K562 (cell line): ENCODE measurements around the gene METTL3. TPM values are rescaled to one million over a fixed set of nuclear protein-coding genes. Genes with fewer than 3 reads are reported as not detected.

Experiments used
- CXXC5 ChIP-seq: fragments of 250-450 bp; sonication (Bioruptor Pico); IDR thresholded peaks from 2 replicates; pipeline ENCODE4 v1.8.0; 2022; ENCODE audit warnings: inconsistent platforms, mild to moderate bottlenecking, moderate library complexity
- EP400 ChIP-seq: fragments of 450-650 bp; IDR thresholded peaks from 2 replicates; pipeline ENCODE4 v1.6.1; 2017; ENCODE audit warnings: antibody characterized with exemption, mild to moderate bottlenecking, moderate library complexity
- HNRNPK ChIP-seq: fragments of 200-400 bp; formaldehyde crosslinking; IDR thresholded peaks from one replicate; pipeline ENCODE4 v1.6.1; 2018; ENCODE audit warnings: mild to moderate bottlenecking, low read depth, low read length; ENCODE audit not compliant: poor library complexity, severe bottlenecking
- XRCC3 ChIP-seq: fragments of 450-650 bp; IDR thresholded peaks from 2 replicates; pipeline ENCODE4 v1.6.1; 2017; ENCODE audit warnings: mild to moderate bottlenecking, moderate library complexity
- ZNF583 ChIP-seq: fragments of 250-450 bp; sonication (Bioruptor Pico); IDR thresholded peaks from 2 replicates; pipeline ENCODE4 v1.4.0; 2020
- ZNF584 ChIP-seq: fragments of 200-800 bp; sonication (Bioruptor generic); IDR thresholded peaks from 2 replicates; pipeline ENCODE4 v1.6.1; 2016; ENCODE audit warnings: low read depth, mild to moderate bottlenecking, missing genetic modification characterization, missing compliant biosample characterization
- ZNF696 ChIP-seq: fragments of 250-450 bp; sonication (Bioruptor Pico); conservative IDR thresholded peaks from 2 replicates; pipeline ENCODE4 v1.4.0; 2020; ENCODE audit warnings: mild to moderate bottlenecking, moderate library complexity
- ZNF766 ChIP-seq: fragments of 200-800 bp; sonication (Bioruptor generic); conservative IDR thresholded peaks from 2 replicates; pipeline ENCODE4 v1.6.1; 2016; ENCODE audit warnings: missing genetic modification characterization, missing compliant biosample characterization
- polyA plus RNA-seq, 8 experiments: library from polyadenylated mRNA; depleted of rRNA in 4 of 8; stranded (reverse) in 5 of 8; unstranded in 3 of 8; fragments of >200 nt; fragmentation: Nextera tagmentation in 2 of 8; fragmentation: Illumina TruSeq in 1 of 8; extraction: Ambion mirVana in 2 of 8; extraction: Trizol in 1 of 8; gene quantifications; 2 replicates each; pipeline versions ENCODE4 v1.2.1 to v1.2.3, GENCODE V29; 2011 to 2014; ENCODE audit warnings: inconsistent platforms in 1 of 8, missing spikeins in 1 of 8
- total RNA-seq, 7 experiments: library from RNA; depleted of rRNA in 6 of 7; stranded (reverse); fragments of >200 nt in 6 of 7; fragmentation: Illumina TruSeq in 2 of 7; extraction: Trizol in 2 of 7; gene quantifications; 2 replicates each; pipeline versions ENCODE4 v1.2.1 to v1.2.3, GENCODE V29; 2011 to 2021; ENCODE audit warnings: low replicate concordance in 1 of 7
- TF ChIP-seq, protein P1 (sequence below): fragments of 250-450 bp; sonication (Bioruptor Pico); IDR thresholded peaks from 2 replicates; pipeline ENCODE4 v1.4.0; 2020; ENCODE audit warnings: mild to moderate bottlenecking, moderate library complexity
- TF ChIP-seq, protein P2 (sequence below): fragments of 200-600 bp; sonication (generic); IDR thresholded peaks from one replicate; pipeline ENCODE4 v1.6.1; 2012; ENCODE audit warnings: mild to moderate bottlenecking, low read depth, low read length, inconsistent platforms
- TF ChIP-seq, protein P3 (sequence below): sonication (generic); formaldehyde crosslinking; IDR thresholded peaks from 2 replicates; pipeline ENCODE4 v1.9.0; 2022; ENCODE audit warnings: mild to moderate bottlenecking, missing genetic modification reagents

METTL3 gene
- total and polyA plus RNA-seq, 9 of the 15 experiments (the other 6 are each of a cell fraction or from before 2014, with no cell fraction given): 42.1 to 151 (median 65.7) TPM

DNA sequence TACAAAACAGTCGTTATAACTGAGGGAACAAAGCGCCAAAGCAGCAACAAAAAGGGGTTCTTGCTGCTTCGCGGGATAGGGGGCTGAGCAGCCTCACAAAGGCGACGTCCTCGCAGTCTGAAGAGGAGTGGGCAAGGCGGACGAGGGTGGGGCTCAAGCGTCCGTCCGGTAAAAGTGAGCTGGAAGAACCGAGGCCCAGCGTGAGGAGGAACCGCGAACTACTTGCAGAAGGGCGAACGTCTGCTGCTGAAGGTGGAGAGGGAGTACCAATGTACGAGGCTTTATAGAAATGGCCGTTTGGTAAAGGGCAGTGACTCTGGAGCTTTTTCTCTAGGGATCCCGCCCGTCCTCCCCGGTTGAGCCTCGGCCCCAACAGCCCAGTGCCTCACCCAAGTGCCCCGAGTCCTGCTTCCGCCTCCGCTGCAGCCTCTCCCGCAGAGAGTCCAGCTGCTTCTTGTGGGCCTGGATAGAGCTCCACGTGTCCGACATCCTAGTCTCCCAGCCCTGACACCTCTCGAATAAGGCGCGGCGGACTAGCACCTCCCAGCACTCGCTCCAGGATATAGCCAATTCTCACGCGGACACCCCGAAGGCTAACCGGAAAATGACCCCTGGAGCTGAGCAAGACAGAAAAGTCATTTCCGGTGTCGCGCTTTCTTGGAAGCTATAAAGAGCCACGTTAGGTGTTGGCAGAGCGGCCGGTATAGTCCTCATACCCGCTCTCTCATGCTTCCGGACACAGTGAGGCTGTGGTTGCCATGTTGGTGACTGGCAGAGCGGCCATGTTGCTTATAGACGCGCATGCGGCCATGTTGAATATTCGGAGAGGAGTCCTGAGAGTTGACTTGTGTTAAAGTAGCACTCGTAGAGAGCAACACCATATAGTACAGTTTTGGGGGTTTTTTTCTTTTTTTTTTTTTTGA, at the start of gene METTL3 (continued):
- TF ChIP-seq, protein P1, sequence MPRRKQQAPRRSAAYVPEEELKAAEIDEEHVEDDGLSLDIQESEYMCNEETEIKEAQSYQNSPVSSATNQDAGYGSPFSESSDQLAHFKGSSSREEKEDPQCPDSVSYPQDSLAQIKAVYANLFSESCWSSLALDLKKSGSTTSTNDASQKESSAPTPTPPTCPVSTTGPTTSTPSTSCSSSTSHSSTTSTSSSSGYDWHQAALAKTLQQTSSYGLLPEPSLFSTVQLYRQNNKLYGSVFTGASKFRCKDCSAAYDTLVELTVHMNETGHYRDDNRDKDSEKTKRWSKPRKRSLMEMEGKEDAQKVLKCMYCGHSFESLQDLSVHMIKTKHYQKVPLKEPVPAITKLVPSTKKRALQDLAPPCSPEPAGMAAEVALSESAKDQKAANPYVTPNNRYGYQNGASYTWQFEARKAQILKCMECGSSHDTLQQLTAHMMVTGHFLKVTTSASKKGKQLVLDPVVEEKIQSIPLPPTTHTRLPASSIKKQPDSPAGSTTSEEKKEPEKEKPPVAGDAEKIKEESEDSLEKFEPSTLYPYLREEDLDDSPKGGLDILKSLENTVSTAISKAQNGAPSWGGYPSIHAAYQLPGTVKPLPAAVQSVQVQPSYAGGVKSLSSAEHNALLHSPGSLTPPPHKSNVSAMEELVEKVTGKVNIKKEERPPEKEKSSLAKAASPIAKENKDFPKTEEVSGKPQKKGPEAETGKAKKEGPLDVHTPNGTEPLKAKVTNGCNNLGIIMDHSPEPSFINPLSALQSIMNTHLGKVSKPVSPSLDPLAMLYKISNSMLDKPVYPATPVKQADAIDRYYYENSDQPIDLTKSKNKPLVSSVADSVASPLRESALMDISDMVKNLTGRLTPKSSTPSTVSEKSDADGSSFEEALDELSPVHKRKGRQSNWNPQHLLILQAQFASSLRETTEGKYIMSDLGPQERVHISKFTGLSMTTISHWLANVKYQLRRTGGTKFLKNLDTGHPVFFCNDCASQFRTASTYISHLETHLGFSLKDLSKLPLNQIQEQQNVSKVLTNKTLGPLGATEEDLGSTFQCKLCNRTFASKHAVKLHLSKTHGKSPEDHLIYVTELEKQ: no peak
- TF ChIP-seq ZNF766 (CRISPR knock-in tag) (peak; percentile 99), CXXC5 (CRISPR knock-in tag) (peak; percentile 75), HNRNPK (no peak), XRCC3 (no peak), EP400 (peak; percentile 95), ZNF696 (no peak), ZNF583 (CRISPR knock-in tag) (0 out of 2 replicates have a peak, but pooled peaks have one; percentile 21), ZNF584 (CRISPR knock-in tag) (peak; percentile 93)
- TF ChIP-seq, protein P2, sequence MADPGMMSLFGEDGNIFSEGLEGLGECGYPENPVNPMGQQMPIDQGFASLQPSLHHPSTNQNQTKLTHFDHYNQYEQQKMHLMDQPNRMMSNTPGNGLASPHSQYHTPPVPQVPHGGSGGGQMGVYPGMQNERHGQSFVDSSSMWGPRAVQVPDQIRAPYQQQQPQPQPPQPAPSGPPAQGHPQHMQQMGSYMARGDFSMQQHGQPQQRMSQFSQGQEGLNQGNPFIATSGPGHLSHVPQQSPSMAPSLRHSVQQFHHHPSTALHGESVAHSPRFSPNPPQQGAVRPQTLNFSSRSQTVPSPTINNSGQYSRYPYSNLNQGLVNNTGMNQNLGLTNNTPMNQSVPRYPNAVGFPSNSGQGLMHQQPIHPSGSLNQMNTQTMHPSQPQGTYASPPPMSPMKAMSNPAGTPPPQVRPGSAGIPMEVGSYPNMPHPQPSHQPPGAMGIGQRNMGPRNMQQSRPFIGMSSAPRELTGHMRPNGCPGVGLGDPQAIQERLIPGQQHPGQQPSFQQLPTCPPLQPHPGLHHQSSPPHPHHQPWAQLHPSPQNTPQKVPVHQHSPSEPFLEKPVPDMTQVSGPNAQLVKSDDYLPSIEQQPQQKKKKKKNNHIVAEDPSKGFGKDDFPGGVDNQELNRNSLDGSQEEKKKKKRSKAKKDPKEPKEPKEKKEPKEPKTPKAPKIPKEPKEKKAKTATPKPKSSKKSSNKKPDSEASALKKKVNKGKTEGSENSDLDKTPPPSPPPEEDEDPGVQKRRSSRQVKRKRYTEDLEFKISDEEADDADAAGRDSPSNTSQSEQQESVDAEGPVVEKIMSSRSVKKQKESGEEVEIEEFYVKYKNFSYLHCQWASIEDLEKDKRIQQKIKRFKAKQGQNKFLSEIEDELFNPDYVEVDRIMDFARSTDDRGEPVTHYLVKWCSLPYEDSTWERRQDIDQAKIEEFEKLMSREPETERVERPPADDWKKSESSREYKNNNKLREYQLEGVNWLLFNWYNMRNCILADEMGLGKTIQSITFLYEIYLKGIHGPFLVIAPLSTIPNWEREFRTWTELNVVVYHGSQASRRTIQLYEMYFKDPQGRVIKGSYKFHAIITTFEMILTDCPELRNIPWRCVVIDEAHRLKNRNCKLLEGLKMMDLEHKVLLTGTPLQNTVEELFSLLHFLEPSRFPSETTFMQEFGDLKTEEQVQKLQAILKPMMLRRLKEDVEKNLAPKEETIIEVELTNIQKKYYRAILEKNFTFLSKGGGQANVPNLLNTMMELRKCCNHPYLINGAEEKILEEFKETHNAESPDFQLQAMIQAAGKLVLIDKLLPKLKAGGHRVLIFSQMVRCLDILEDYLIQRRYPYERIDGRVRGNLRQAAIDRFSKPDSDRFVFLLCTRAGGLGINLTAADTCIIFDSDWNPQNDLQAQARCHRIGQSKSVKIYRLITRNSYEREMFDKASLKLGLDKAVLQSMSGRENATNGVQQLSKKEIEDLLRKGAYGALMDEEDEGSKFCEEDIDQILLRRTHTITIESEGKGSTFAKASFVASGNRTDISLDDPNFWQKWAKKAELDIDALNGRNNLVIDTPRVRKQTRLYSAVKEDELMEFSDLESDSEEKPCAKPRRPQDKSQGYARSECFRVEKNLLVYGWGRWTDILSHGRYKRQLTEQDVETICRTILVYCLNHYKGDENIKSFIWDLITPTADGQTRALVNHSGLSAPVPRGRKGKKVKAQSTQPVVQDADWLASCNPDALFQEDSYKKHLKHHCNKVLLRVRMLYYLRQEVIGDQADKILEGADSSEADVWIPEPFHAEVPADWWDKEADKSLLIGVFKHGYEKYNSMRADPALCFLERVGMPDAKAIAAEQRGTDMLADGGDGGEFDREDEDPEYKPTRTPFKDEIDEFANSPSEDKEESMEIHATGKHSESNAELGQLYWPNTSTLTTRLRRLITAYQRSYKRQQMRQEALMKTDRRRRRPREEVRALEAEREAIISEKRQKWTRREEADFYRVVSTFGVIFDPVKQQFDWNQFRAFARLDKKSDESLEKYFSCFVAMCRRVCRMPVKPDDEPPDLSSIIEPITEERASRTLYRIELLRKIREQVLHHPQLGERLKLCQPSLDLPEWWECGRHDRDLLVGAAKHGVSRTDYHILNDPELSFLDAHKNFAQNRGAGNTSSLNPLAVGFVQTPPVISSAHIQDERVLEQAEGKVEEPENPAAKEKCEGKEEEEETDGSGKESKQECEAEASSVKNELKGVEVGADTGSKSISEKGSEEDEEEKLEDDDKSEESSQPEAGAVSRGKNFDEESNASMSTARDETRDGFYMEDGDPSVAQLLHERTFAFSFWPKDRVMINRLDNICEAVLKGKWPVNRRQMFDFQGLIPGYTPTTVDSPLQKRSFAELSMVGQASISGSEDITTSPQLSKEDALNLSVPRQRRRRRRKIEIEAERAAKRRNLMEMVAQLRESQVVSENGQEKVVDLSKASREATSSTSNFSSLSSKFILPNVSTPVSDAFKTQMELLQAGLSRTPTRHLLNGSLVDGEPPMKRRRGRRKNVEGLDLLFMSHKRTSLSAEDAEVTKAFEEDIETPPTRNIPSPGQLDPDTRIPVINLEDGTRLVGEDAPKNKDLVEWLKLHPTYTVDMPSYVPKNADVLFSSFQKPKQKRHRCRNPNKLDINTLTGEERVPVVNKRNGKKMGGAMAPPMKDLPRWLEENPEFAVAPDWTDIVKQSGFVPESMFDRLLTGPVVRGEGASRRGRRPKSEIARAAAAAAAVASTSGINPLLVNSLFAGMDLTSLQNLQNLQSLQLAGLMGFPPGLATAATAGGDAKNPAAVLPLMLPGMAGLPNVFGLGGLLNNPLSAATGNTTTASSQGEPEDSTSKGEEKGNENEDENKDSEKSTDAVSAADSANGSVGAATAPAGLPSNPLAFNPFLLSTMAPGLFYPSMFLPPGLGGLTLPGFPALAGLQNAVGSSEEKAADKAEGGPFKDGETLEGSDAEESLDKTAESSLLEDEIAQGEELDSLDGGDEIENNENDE: no peak
- TF ChIP-seq, protein P3, sequence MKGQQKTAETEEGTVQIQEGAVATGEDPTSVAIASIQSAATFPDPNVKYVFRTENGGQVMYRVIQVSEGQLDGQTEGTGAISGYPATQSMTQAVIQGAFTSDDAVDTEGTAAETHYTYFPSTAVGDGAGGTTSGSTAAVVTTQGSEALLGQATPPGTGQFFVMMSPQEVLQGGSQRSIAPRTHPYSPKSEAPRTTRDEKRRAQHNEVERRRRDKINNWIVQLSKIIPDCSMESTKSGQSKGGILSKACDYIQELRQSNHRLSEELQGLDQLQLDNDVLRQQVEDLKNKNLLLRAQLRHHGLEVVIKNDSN (CRISPR knock-in tag): peak; percentile 59
